Fibroblast of the aortic adventitia (primary cell): ENCODE results near the gene PDSS2. TPM values are rescaled to one million over a fixed set of nuclear protein-coding genes. Genes with fewer than 3 reads are reported as not detected.

ENCODE experiments used
- DNase-seq: peaks from one replicate; pipeline ENCODE4 v3.0.0-alpha.2; 2010; ENCODE audit warnings: low read depth
- H3K4me3 ChIP-seq: 2 replicates; pipeline ENCODE4 v1.5.1; 2011; ENCODE audit warnings: low read depth, mild to moderate bottlenecking, control low read depth, low read length, moderate library complexity
- CTCF ChIP-seq: IDR thresholded peaks from 2 replicates; pipeline ENCODE4 v1.5.1; 2011; ENCODE audit warnings: mild to moderate bottlenecking, low read length, control low read depth, inconsistent platforms; ENCODE audit not compliant: insufficient read depth
- total RNA-seq: library from RNA; depleted of rRNA; stranded (reverse); fragments of >200 nt; gene quantifications from 2 replicates; pipeline ENCODE4 v1.2.3, GENCODE V29; 2012; ENCODE audit warnings: low replicate concordance

Gene PDSS2
- total RNA-seq, 1 donor, result 14.4 TPM

GRCh38 chr6:107419733-107420132 is 39.6 kb downstream of the PDSS2 start:
- no peak overlapping the region for H3K4me3 ChIP-seq
- TF ChIP-seq CTCF, result no peak
- DNase-seq, result no peak

- no peak overlapping the region for H3K4me3 ChIP-seq
- TF ChIP-seq CTCF, result peak; percentile 53
- DNase-seq, result peak; percentile 20
Measured at GRCh38 chr6:107418118-107418517, 41.2 kb downstream of the PDSS2 start.

- DNase-seq, result no peak
- TF ChIP-seq CTCF, result no peak
Measured at GRCh38 chr6:107416145-107416544, 43.2 kb downstream of the PDSS2 start.

GRCh38 chr6:107413966-107414645 is 45.3 kb downstream of the PDSS2 start:
- no peak for TF ChIP-seq CTCF
- peak; percentile 63 for DNase-seq
- H3K4me3 ChIP-seq, result no peak overlapping the region

More at GRCh38 chr6:107416145-107416544, 43.2 kb downstream of the PDSS2 start:
- H3K4me3 ChIP-seq, result no peak overlapping the region

- DNase-seq, result no peak
- TF ChIP-seq CTCF, result no peak
- H3K4me3 ChIP-seq, result no peak overlapping the region
Measured at GRCh38 chr6:107411161-107411560, 48.2 kb downstream of the PDSS2 start.

- TF ChIP-seq CTCF, result no peak
- H3K4me3 ChIP-seq, result no peak overlapping the region
- DNase-seq, result no peak
Measured at GRCh38 chr6:107409942-107410341, 49.4 kb downstream of the PDSS2 start.

- DNase-seq, result no peak
- no peak overlapping the region for H3K4me3 ChIP-seq
- TF ChIP-seq CTCF, result no peak
Measured at GRCh38 chr6:107408714-107409113, 50.6 kb downstream of the PDSS2 start.
